Measurements from ENCODE around the gene OMP.

The OMP gene

DNA sequence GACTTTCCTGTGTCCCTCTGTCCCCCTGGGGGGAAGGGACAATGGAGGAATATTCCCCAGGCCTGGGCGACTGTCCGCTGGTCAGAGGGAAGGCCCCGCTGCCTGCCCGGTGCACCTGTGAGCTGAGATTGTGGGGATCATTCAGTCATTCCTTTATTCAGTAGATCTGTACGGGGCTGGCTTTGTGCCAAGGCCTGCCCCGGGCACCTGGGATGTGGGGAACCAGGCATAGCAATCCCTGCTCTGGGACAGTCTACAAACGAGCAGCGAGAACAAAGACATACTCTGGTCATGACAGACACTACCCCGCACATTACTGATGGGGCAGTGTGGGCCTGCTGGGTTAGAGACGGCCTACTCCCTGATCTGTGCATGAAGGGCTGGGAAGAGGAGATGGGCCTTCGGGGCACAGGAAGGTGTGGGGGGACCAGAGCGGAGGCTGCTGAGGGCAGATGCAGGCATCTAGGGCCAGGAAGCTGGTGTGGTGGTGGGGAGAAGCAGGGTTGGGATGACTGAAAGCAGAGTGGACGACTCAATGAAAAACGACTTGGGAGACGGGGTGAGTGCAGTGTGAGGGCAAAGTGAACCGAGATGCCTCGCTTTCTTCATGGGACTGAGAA is 23.6 kb downstream of the OMP start:
- no peak for DNase-seq

DNA sequence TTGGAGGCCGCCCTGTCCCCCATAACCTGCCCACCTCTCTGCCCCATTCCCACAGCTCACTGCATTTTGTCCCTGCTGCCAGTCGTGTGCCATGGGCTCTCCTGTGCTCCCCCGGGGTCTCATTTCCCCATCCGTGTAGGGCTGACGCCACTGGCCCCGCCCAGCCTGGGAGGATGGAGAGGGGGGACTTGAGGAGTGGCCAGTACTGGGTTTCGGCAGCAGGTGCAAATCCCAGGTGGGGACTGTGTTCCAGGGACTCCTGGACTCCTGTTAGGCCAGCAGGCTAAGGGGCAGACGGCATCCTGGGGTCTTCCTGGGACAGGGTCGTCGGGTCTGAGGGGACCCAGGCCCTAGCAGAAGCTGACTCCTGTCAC is 24.2 kb downstream of the OMP start:
- DNase-seq = no peak

DNA sequence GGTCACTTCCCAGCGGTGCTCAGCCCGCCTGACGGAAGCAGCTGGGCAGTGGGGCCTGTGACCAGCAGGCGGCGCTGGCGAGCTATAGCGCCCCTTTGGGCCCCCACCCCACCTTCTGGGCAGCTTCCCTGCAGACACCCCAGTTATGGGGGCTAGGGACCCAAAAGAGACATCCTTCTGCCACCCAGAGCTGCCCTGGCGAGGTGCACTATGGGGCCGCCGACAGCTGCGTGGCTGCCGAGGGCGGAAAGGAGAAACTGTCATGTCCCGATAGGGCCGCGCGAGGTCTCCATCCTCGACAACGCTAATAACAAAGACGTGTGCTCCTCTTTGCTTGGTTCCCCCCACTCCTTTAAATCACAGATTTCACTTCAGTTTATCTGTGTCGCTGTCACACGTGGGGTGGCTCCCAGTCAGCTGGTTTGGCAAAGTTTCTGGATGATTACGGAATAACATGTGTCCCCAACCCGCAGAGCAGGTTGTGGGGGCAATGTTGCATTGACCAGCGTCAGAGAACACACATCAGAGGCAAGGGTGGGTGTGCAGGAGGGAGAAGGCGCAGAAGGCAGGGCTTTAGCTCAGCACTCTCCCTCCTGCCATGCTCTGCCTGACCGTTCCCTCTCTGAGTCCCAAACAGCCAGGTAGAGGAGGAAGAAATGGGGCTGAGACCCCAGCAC is 24.7 kb downstream of the OMP start:
- DNase-seq = peak; percentile 38 to 46

DNA sequence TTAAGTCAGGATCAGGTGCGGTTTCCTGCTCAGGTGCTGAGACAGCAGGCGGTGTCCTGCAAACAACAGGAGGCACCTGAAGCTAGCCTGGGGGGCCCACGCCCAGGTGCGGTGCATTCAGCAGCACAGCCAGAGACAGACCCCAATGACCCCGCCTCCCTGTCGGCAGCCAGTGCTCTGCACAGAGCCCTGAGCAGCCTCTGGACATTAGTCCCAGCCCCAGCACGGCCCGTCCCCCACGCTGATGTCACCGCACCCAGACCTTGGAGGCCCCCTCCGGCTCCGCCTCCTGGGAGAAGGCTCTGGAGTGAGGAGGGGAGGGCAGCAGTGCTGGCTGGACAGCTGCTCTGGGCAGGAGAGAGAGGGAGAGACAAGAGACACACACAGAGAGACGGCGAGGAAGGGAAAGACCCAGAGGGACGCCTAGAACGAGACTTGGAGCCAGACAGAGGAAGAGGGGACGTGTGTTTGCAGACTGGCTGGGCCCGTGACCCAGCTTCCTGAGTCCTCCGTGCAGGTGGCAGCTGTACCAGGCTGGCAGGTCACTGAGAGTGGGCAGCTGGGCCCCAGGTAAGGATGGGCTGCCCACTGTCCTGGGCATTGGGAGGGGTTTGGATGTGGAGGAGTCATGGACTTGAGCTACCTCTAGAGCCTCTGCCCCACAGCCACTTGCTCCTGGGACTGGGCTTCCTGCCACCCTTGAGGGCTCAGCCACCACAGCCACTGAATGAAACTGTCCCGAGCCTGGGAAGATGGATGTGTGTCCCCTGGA is 25.5 kb downstream of the OMP start, which contains the start of gene MYO7A:
Gene MYO7A (plus strand): TSS at position 327 of the 772 bp plus-strand sequence. CDS start 2,389 bp downstream, outside the sequence.
- no peak for DNase-seq

DNA sequence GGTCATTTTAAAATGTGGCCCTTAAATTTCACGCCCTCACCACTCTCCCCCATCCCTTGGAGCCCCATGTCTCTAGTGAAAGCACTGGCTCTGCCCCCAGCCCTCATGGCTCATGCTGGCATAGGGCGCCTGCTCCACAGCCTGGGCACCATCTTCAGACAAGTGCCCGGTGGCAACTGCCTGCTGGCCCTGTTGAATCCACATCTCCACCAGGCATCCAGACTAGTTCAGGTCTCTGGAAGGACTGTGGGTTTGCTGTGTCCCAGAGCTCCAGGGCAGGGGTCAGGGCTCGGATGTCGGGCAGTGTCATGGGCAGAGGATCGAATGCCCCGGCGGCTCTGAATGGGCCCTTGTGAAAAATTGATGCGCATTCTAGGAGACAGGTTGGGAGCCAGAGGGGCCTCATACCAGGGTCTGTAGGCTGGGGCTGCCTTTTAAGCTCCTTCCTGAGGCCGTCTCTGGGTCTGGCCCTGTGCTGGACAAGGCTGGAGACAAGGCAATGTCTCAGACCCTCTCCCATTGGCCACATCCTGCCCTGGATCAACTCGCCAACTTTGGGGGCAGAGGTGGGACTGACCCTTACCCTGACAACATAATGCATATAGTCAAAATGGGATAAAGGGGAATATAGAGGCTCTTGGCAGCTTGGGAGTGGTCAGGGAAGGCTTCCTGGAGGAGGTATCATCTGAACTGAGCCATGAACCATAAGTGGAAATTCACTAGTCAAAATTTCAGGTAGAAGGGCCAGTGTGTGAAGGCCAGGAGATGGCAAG is 26.6 kb downstream of the OMP start:
- DNase-seq = no peak

DNA sequence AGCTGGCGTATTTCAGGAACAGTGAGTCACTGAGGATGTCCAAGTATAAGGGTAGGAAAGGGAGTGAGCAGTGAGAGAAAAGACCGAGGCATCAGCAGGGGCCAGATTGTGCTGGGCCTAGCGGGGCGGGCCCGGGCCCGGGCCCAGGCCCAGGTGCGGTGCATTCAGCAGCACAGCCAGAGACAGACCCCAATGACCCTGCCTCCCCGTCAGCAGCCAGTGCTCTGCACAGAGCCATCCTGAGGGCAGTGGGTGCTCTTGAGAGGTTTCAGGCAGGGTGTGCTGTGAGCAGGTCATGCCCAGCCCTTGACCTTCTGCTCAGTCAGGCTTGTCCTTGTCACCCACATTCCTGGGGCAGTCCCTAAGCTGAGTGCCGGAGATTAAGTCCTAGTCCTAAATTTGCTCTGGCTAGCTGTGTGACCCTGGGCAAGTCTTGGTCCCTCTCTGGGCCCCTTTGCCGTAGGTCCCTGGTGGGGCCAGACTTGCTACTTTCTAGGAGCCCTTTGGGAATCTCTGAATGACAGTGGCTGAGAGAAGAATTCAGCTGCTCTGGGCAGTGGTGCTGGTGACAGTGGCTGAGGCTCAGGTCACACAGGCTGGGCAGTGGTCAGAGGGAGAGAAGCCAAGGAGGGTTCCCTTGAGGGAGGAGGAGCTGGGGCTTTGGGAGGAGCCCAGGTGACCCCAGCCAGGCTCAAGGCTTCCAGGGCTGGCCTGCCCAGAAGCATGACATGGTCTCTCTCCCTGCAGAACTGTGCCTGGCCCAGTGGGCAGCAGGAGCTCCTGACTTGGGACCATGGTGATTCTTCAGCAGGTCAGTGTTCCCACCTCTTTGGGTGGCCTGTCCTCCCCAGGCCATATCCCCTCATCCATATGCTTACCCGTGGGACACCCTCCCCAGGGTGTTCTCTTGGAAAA is 27.5 kb downstream of the OMP start:
- DNase-seq = no peak

DNA sequence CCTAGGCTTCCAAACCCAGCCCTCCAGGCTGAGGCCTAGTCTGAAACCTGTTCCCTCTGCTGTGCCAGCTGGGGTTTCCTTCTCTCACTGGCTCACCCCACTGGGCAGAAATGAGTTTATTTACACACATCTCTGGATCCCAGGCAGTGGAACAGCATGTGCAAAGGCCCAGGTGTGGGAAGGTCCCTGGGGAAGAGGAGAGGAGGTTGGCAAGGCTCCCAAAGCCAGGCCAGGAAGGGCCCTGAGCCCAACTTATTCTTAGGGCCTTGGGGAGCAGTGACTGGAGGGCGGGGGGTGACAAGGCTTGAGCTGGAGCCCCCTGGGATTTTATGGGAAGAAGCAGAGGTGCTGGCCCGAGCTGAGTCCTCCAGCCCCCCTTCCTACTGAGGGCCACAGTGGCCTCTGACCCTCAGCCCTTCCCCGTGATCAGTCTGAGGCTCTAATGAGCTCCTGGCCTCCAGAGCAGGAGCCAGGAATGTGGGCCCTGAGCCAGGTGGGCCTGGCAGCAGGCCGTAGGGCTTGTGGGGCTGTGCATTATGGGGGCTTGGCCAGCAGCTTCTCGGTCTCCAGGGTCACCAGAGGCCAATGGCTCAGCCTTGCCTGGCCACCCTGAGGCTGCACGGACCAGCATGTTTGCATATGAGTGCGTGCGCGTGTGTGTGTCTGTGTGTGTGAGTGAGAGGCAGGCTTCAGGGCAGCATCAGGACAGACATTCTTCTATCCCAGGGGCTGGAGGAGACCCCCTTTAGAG is 28.3 kb downstream of the OMP start:
- DNase-seq = no peak

DNA sequence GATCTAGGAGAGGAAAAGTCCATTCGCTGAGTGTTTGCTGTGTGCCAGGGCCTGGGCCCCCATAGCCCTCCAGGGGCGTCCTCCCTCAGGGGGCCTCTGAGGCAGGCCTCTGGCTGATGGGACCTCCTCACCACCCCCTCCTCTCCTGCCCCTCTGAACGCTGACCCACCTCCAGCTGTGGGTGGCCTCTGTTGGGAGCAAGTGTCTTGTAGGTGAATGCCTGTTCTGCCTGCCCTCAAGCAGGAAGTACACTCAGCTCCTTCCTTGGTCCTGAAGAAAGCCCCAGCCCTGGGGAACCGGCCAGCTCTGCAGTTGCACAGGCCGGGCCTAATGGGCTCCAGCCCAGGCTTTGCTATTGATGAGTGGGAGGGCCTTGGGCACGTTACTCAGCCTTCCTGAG is 28.9 kb downstream of the OMP start:
- no peak for DNase-seq

DNA sequence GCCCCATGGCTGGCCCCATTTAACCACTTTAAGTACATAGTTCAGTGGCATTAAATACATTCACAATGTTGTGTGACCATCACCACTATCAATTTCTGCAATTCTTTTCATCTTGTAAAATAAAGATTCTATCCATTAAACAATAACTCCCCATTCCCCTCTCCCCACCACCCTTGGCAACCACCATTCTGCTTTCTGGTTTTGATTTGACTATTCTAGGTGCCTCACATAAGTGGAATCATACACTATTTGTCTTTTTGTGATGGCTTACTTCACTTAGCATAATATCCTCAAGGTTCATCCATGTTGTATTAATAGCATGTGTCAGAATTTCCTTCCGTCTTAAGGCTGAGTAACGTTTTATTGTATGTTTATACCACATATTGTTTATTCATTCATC is 32.4 kb downstream of the OMP start:
- DNase-seq = no peak

DNA sequence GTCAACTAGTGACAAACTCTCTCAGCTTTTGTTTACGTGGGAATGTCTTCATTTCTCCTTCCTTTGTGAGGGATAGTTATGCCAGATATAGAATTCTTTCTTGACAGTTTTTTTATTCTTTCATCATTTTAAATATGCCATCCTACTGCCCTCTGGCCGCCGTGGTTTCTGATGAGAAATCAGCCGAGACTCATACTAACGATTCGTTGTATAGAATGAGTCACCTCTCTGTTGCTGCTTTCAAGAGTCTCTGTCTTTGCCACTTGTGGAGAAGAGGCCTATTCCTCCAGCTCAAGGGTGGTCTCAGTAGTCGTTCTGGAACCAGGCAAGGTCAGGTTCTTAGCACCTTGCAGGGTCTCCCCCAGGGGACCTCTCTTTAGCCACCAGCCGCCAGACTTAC is 33.4 kb downstream of the OMP start:
- no peak for DNase-seq

DNA sequence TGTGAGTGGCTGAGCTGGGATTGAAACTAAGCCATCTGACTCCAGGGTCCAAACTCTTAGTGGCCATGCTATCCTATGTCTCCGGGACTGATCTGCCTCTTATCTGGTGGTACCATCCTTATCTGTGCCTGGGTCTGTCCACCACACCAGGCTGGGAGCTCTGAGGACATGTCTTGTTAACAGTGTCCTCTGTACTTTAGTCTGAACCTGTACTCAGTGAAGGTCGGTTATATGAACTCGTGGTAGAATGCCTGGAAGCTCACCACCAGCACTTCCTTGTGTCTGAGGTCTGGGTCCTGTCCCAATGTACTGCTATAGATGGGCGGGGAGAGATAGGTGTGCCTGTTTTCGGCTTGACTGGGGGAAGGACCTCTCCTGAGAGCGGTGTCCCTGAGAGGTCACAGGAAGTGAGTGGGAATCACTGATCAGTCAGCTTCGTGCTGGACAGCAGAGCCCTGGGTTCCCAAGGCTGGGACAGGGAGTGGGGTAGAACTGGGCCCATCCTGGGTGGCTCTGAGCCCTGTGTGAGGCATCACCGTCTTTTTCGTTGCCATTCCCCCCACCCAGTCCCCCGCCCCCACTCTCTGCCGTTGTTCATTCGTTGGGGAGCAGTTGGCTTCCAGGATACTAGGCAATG is 34.3 kb downstream of the OMP start:
- DNase-seq = no peak

DNA sequence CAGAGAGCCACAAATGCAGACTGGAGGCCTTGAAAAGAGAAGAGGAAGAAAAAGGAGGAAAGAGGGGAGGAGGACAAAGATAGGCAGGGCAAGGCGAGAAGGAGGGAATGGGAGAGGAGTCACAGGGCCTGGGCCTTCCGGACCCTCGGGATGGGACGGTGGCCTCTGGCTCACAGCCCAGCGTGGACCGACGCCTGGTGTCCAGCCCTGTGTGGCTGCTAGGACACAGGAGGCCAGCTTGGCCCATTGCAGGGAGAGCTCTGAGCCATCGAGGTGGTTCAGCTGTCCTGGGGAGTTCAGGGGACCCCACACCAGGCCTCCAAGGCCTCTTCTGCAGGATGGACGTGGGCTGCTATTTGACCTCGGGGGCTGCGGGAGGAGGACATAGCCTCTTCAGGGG is 34.8 kb downstream of the OMP start:
- no peak for DNase-seq

DNA sequence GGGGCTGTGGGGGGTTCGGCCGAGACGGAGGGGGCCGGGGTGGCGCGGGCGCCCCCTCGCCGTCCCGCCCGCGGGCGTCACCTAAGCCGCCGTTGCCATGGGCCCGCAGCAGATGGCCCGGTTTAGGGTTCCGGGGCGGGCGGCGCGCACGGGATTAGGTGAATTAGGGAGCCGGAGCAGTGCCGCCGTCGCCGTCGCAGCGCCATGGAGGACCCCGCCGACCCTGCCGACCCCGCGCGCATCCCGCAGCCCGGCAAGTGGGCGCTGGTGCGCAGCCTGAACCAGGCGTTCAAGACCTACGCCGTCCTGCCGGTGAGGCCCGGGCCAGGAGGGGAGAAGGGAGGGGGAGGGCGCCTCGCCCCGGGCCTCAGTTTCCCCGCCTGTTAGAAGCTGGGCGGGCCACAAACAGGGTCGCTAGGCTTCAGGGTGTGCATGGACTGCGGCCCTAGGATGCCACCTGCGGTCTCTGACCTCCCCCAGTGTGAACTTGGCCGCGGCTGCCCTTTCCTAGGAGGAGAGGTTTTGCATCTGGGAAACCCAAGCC is 35.5 kb downstream of the OMP start:
- no peak for DNase-seq

DNA sequence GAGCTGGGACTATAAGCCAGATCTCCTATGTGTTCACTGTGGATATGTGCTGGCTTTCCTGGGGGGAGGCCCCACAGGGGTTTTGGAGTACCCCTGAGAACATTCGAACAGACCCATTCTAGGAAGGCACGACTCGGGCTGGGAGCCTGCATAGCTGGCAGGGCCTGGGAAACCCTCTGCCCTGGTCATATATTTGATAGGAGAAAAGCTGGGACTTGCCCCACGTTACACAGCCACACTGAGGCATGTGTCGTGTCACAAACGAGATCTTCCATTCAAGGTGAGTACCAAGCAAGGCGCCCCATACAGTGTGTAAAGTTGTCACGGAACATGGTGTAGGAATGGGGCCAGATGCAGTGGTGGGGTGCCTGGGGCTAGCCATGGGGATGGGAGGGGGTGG is 36.6 kb downstream of the OMP start:
- no peak for DNase-seq

DNA sequence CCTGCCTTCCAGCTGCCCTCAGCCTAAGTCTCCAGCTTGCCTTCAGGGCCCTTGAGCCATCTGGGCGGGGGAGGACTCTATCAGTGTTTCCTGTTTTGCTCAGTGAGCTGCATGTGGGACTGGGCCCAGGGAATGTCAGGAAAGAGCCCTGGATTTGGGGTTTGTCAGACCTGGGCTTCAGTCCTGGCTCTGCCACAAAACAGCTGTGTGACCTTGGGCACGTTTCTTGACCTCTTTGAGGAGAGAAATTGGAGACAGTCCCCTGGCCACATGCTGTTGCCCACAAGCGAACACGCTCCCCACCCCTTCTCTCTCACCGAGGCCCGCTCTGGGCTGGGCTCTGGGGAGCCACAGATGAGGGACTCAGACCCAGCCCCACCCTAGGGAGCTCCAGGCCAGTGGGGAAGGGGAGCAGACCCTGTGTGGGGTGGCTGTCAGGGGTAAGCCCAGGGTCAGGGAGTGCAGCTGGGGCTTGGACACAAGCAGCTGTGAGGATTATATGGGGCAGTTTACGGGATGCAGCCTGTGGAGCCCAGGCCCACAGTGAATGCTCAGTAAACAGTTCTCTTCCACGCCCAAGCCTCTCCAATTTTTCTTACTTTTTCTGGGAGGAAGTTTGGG is 37.7 kb downstream of the OMP start:
- peak in 1 of 2 donors; percentile 50 for DNase-seq

DNA sequence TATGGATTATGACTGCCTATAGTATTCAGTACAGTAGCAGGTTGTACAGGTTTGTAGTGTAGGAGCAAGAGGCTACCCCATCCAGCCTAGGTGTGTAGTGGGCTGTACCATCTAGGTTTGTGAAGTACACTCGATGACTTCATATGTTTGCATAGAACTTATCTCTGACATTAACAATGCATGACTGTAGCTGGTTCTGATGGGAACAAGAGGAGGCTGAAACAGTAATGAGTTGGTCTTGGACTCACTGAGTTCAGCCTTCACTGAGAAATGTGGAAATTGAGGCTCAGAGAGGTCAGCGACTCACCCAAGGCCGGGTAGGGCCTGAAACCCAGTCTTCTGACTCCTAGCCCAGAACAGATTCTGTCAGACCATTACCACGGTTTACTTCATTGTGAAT is 38.4 kb downstream of the OMP start:
- no peak for DNase-seq

DNA sequence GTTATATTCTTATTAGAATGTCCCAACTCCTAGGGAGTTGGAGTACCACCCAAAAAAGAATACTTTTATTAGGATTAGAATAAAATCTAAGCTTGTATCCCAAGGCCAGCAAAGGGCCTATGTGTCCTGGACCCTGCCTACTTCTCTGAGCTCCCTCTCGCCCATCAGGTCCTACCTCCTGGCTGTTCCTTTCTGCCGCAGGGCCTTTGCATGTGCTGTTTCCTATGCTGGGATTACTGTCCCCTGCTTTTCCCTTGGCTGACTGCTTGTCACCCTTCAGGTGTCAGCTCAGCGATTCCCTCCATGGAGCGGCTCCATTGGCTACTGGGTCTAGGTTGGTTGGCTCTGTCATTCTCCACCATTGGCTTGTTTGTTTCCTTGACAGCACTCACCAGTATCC is 38.8 kb downstream of the OMP start:
- DNase-seq = no peak

DNA sequence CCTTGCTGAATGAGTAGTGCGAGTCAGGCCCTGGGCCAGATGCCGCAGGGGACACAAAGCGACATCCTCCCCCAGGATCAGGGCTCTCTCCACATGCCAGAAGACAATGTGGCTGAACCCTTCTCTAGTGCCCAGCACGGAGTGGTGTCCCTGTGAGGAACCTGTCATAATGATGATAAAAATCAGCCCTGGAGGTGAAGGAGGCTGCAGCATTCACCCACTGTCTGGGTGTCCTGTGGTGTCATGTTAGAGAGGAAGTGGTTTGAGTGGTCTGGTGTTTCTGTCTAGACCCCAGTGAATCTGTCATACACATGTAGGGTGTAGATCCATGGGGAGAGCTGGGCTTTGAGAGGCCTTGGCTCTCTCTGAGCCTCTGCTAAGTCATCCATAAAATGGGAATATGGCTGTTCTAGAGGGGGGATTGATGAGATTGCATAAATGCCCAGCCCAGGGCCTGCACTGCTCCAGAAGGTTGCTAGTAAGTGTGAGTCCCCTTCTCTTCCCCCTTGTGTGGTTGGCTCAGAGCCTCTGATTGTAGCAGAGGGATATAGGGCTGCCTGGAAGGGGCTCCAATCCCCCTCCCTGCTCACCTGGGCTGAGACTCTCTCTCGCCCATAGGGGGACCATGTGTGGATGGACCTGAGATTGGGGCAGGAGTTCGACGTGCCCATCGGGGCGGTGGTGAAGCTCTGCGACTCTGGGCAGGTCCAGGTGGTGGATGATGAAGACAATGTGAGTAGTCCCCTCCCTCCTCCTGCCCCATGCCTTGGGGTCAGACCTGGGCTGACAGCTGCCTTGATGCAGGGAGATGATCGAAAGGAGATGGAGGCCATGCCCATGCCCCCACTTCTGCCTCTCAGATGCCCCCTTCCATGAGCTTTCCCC is 39.7 kb downstream of the OMP start:
- DNase-seq = peak in 1 of 2 donors; percentile 87

DNA sequence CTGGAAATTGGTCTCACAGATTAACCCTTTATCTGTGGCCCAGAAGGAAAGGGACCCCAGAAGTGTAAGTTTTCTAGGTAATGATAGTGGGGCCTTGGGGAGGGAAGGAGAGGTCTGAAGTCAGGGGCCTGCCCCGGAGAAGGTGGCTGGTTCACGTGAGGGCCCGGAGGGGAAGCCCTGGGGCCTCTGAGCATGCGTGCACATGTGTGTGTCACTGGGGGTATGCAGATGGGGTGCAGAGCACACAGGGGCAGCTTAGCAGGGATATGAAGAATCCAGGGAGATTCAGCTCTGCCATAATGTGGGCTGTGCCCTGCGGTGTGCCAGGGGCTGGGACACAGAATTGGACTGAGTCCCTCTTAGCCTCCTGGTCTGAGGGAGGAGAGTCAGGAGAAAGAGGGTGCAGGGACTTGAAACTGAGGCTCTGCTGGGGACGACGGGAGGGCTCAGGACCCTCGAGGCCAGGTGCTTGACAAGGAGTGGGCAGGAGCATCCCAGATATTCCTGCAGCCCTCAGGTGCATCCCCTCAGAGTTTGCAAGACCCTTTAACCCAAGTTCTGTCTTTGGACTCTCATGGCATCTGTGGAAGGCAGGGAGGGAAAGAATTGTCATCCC is 40.9 kb downstream of the OMP start:
- no peak for DNase-seq
